SK-N-SH (cell line): ENCODE data around the gene MS4A10.

Source experiments
- ELF1 ChIP-seq: IDR thresholded peaks from 2 replicates; pipeline ENCODE4 v1.4.0; 2012
- MXI1 ChIP-seq: IDR thresholded peaks from 2 replicates; pipeline ENCODE4 v1.6.1; 2012; ENCODE audit warnings: mild to moderate bottlenecking, low read depth, low read length, improper control_type of control experiment
- POLR2AphosphoS5 ChIP-seq: IDR thresholded peaks from 2 replicates; pipeline ENCODE4 v1.6.1; 2012; ENCODE audit warnings: low read depth, low read length
- SIN3A ChIP-seq: IDR thresholded peaks from 2 replicates; pipeline ENCODE4 v1.6.1; 2012; ENCODE audit warnings: low read depth, mild to moderate bottlenecking, low read length, moderate library complexity, borderline replicate concordance
- TF ChIP-seq, protein P1 (sequence below): IDR thresholded peaks from 2 replicates; pipeline ENCODE4; 2012
- TF ChIP-seq, protein P2 (sequence below): fragments of 200-600 bp; sonication (generic); IDR thresholded peaks from 2 replicates; pipeline ENCODE4 v1.6.1; 2017; ENCODE audit warnings: antibody characterized with exemption, mild to moderate bottlenecking, moderate library complexity

DNA sequence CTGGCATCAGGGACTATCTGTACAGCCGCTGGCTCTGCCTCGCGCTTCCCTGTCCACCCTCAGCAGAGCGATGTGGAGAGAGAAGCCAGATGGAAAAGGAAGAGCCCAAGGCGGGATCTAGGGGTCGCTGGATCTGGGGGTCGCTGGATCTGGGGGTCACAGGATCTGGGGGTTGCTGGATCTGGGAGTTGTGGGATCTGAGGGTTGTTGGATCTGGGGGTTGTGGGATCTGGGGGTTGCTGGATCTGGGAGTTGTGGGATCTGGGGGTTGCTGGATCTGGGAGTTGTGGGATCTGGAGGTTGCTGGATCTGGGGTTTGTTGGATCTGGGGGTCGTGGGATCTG is 2.0 kb upstream of the MS4A10 start:
- TF ChIP-seq, protein P1, sequence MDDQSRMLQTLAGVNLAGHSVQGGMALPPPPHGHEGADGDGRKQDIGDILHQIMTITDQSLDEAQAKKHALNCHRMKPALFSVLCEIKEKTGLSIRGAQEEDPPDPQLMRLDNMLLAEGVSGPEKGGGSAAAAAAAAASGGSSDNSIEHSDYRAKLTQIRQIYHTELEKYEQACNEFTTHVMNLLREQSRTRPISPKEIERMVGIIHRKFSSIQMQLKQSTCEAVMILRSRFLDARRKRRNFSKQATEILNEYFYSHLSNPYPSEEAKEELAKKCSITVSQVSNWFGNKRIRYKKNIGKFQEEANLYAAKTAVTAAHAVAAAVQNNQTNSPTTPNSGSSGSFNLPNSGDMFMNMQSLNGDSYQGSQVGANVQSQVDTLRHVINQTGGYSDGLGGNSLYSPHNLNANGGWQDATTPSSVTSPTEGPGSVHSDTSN = no peak
- TF ChIP-seq SIN3A = no peak
- no peak for TF ChIP-seq POLR2AphosphoS5
- TF ChIP-seq, protein P2, sequence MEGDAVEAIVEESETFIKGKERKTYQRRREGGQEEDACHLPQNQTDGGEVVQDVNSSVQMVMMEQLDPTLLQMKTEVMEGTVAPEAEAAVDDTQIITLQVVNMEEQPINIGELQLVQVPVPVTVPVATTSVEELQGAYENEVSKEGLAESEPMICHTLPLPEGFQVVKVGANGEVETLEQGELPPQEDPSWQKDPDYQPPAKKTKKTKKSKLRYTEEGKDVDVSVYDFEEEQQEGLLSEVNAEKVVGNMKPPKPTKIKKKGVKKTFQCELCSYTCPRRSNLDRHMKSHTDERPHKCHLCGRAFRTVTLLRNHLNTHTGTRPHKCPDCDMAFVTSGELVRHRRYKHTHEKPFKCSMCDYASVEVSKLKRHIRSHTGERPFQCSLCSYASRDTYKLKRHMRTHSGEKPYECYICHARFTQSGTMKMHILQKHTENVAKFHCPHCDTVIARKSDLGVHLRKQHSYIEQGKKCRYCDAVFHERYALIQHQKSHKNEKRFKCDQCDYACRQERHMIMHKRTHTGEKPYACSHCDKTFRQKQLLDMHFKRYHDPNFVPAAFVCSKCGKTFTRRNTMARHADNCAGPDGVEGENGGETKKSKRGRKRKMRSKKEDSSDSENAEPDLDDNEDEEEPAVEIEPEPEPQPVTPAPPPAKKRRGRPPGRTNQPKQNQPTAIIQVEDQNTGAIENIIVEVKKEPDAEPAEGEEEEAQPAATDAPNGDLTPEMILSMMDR = no peak
- TF ChIP-seq MXI1 = no peak
- TF ChIP-seq ELF1 = no peak
